ENCODE data around the gene MERTK.

MERTK gene

DNA sequence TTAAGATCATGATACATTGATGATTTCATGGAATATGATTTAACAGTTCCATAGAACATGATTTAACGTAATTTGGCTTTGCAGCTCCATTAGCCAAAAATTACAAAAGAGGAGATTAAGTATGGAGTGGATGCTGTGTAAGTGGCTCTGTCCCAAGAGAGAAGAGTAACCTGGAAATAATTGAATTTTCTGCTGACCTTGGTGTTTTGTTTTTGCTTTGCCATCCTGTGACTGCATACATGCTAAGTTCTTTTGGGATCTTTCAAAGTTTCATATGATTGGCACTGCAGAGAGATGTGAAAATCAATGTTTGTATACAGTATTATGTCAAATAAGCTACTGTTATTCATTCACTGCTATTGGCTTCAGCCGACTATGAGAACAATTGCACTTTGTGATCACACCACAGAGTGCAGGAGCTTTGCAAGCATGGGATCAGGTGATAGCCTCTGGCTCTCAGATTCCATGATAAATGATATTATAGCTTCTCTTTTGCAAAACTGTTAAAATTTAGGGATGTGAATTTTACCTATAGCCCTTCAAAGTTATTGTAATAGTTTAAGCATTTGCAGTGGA, 110.6 kb downstream of the MERTK start:
- H3K4me3 ChIP-seq (ENCODE audit: low read length), result no peak overlapping the region
- no peak for TF ChIP-seq ZNF274 (IDR thresholded peaks at IDR 0.05; ENCODE audit: low read depth, low read length)

DNA sequence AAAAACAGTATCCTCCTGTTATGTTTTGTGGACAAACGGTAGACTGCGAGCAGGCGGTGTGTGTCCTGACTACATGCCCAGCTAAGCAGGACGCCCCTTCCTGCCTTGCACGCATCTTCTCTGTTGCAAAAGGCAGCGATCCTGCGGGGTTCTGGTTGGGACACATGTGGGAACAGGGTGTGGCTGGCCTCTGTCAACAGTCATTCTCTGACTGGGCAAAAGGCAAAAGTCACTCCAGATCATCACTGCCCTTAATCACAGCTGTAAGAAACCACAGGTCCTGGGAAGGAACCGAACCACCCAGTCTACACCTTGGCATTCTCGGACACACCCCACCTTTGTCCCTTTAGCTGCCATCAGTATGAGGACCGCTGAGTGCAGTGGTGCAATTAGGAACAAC, 112.3 kb downstream of the MERTK start:
- TF ChIP-seq ZNF274 (IDR thresholded peaks at IDR 0.05; ENCODE audit: low read depth, low read length), result no peak
- H3K4me3 ChIP-seq (ENCODE audit: low read length), result no peak overlapping the region

DNA sequence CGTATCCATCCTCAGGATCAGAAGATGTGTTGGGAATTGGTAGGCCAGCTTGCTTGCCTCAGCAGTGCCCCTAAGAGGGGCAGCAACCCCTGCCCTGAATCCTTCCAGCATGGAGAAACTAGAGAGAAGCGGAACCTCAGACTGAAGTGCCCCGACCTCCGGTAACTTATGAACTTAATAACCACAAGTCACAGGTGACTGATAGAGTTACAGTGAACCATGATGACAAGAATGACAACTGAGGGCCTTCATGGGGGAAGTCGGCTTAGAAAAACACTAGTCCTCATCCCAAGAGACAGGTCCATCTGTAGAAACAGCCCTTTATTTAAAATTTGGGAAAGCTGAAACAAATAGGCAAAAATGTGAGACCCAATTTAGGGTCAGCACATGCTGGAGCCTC, 114.1 kb downstream of the MERTK start:
- no peak for TF ChIP-seq ZNF274 (IDR thresholded peaks at IDR 0.05; ENCODE audit: low read depth, low read length)

DNA sequence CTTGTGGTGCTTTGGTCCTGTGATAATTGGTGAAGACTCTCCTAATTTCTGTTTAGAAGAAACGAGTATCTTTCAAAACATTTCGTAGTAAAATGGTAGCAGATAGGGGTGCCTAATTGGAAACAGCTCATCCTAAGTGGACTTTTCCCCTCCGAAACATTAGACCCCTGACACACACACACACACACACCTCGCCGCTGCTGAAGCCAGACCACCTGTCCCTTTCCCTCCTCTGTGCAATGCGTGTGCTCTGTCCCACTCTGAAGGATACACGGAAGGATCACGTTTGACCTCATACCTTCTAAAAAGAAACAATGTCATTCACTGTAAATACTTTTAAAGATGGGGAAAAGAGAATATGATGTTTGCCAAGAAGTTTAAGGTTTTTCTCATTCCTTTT, 120.4 kb downstream of the MERTK start:
- H3K4me3 ChIP-seq (ENCODE audit: low read length), result no peak overlapping the region
- no peak for TF ChIP-seq ZNF274 (IDR thresholded peaks at IDR 0.05; ENCODE audit: low read depth, low read length)

More for the DNA sequence above, 114.1 kb downstream of the MERTK start:
- no peak overlapping the region for H3K4me3 ChIP-seq (ENCODE audit: low read length)

DNA sequence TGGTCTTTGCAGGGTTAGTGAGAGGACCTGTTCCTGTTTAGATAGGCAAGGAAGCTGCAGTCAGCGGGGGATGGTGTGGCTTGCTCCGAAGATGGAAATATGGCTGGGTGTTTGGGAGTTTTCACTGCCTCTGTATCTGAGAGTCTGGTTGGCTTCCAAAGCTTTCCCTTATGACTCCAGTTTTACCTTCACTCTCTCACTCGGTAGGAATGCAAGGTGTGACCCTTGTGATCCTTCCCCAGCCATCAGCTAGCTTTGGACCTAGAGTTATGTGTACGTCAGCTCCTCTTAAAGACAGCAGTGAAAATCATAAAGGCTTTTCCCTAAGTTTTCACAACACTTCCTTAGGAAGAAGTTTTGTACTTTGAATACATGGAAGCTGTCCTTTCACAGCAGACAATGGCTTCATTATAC, 121.2 kb downstream of the MERTK start:
- H3K4me3 ChIP-seq (ENCODE audit: low read length), result no peak overlapping the region
- no peak for TF ChIP-seq ZNF274 (IDR thresholded peaks at IDR 0.05; ENCODE audit: low read depth, low read length)

DNA sequence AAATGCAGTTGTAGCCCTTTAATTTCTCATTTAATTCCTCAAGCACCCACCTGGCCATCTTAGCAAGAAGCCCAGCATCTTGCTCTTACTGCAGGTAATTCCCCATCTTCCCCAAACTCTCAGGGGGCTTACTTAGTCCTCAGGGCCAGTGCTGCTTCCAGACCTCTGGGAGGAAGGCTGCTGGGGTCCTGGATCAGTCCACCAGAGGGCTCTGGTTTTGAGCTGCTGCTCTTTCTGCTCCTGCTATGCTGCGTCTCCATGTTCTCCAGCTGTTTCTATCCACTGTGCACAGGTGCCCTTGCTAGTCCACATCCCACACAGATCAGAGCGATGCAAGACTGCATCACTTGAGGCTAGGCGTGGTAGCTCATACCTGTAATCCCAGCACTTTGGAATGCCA, 122.2 kb downstream of the MERTK start:
- no peak overlapping the region for H3K4me3 ChIP-seq (ENCODE audit: low read length)
- TF ChIP-seq ZNF274 (IDR thresholded peaks at IDR 0.05; ENCODE audit: low read depth, low read length), result no peak

DNA sequence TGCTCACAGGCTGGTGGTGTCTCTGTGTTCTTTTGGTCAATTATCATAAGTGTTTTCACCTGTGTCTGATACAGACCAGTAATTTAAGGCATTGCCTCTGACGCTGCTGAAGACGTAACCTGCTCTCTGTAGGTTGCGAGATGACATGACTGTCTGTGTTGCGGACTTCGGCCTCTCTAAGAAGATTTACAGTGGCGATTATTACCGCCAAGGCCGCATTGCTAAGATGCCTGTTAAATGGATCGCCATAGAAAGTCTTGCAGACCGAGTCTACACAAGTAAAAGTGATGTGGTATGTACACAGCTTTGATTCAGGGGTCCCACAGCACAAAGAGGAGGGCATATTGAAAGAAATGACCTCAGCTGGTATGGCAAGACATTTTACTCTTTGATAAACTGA, 122.9 kb downstream of the MERTK start:
- H3K4me3 ChIP-seq (ENCODE audit: low read length), result no peak overlapping the region
- TF ChIP-seq ZNF274 (IDR thresholded peaks at IDR 0.05; ENCODE audit: low read depth, low read length), result no peak

DNA sequence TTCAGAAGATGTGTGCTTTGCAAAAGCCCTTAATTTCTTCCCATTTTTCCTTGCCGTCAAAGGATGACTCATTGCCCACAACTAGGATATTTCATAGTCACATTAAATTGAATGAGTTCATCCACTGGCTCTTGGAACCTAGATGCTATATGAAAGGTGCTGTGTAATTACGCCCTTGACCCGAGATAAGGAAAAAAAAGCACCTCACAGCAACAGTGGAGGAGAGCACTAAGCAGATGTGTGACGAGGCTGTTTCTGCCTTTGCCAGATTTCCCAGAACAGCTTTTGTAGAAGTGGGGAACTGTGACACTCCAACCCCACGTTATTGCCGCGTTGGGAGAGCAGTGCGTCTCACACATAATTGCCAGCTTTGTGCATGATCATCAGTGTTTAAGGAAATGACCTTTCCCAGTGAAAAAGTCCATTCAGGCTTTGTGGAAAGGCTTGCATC, 123.4 kb downstream of the MERTK start:
- no peak overlapping the region for H3K4me3 ChIP-seq (ENCODE audit: low read length)
- no peak for TF ChIP-seq ZNF274 (IDR thresholded peaks at IDR 0.05; ENCODE audit: low read depth, low read length)

DNA sequence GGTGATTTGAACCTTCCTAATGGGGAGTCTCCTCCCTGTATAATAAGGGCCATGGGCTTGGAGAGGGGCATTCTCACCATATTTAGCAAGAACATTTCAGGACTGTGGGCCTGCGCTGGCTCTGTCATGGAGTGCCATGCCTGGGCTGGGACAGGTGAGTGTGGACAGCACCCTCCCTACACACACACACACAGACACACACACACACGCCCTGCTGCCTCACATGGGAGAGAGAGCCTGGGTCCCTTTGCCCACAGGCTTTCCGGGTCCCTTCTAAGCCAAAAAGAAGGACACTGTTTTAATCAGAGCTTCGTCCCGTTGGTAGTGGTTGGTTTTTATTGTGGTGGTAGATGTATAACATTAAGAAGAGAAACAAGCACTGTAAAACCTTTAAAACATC, 125.3 kb downstream of the MERTK start:
- no peak for TF ChIP-seq ZNF274 (IDR thresholded peaks at IDR 0.05; ENCODE audit: low read depth, low read length)
- no peak overlapping the region for H3K4me3 ChIP-seq (ENCODE audit: low read length)

DNA sequence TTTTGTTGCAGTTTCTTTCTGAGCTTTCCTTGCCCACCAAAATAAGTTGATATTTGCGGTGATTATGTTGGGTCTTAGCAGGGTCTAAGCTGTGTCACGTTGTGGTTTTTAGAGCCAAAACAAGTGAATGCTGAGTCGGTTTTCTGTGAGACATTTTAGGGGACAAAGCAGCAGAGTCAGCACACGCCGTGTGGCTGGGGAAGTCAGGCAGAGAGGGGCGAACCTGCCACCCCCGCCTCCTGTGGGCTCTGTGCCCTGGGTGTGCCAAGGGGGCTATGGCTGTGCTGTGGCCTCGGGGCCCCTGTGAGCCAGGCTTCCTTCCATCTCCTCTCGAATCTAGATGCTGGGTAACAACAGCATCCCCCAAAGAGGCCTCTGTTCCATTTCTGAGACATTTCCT, 125.8 kb downstream of the MERTK start:
- no peak for TF ChIP-seq ZNF274 (IDR thresholded peaks at IDR 0.05; ENCODE audit: low read depth, low read length)
- no peak overlapping the region for H3K4me3 ChIP-seq (ENCODE audit: low read length)

DNA sequence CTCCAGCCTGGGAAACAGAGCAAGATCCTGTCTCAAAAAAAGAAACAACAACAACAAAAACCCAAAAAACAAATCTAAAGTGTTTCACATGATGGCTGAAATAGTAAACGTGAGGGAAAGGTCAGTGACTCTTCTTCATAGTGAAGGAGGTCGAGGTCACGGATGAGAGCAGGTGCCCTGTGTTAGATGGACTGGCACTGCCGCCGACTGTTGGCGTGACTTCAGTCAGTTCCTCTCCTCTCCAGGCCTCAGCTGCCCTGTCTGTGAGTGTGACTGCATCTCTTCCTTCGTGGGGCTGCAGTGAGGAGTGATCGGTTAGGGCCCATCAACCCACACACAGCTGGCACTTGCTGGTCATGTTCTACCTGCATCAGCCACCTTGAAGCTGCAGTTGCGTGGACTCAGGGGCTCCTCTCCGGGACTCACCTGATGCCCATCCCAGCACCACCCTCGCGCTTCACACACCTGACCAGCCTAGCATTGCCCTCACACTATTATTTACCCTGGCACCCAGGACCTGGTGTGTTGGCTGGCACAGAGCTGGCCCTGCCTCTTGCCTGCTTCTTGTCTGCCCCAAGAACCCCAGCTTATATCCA, 126.6 kb downstream of the MERTK start:
- TF ChIP-seq ZNF274 (IDR thresholded peaks at IDR 0.05; ENCODE audit: low read depth, low read length), result no peak
- no peak overlapping the region for H3K4me3 ChIP-seq (ENCODE audit: low read length)

DNA sequence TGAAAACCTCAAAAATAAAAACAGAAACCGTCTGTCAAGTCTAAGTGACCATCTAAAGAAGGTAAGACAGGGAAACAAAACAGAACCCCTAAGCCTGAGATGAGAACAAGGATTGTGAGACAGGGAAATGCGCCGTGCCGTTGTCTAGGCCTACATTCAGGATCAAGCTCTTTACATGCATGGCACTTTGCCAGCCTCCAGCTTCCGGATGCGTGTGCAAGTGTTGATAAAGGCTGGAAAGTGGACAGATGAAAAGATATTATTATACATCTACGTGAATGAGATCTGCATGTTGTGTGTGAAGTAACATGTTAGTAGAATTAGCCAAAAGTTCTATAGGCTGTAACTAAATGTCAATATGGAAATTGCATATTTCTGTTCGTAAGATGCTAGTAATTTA, 128.1 kb downstream of the MERTK start:
- TF ChIP-seq ZNF274 (IDR thresholded peaks at IDR 0.05; ENCODE audit: low read depth, low read length), result no peak
- H3K4me3 ChIP-seq (ENCODE audit: low read length), result no peak overlapping the region

DNA sequence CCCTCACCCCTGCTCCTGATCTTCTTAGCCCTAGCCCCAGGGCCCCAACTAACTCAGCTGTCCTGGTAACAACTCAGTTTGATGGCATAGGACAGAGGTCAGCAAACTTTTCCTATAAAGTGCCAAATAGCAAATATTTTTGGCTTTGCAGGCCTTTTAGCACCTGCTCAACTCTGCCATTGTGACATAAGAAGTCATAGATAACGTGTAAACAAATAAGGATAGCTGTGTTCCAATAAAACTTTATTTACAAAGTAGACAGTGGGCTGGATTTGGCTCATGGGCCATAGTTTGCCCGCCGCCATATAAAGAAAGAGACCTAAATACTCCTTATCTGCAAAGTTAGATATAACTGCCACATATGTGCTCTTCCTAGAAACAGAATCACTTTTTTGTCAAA, 129.4 kb downstream of the MERTK start:
- H3K4me3 ChIP-seq (ENCODE audit: low read length), result no peak overlapping the region
- TF ChIP-seq ZNF274 (IDR thresholded peaks at IDR 0.05; ENCODE audit: low read depth, low read length), result no peak

DNA sequence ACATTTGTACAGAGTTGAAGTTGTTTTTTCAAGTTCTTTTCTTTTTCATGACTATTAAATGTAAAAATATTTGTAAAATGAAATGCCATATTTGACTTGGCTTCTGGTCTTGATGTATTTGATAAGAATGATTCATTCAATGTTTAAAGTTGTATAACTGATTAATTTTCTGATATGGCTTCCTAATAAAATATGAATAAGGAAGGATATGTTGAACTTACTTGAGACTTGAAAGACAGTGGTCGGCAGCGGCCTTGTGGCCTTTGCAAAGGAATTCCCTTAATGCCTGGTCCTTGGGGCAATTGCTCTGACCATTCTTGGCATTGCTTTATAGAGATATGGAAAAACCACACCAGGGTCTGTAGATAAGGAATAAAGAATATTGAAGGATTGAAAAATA, 130.8 kb downstream of the MERTK start:
- no peak for TF ChIP-seq ZNF274 (IDR thresholded peaks at IDR 0.05; ENCODE audit: low read depth, low read length)
- H3K4me3 ChIP-seq (ENCODE audit: low read length), result no peak overlapping the region

DNA sequence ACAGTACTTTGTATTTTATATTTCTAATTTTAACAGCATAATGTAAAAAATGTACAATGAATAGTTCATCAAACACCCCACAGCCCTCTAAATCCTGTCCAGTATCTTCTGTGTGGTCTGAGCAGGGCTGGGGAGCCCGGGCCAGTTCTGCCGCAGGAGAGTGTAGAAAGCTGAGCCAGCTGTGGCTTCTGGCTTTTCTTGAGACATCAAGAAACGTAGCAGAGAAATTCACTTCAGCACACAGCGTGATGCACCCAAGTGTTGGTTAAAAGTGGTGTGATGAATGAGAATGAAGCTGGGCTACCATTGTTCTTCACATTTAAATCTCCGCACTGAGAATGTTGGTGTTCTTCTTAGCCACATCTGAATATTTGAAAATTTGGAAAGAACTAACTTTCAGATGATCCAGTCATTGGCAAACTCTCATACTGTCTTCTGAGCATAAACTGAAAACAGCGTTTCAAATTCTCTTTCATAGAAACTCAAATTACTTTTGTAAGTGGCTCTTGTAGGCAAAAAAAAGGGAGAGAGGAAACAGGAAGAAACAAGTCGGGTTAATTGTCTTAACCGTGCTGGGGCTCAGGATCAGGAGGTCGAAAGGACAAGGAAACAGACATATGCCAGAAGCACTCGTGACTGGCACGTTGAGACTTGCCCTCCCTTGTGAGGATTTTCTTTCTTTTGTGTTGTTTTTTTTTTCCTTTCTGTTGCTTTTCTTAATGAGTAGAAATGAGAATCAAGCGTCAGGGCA, 133.2 kb downstream of the MERTK start:
- TF ChIP-seq ZNF274 (IDR thresholded peaks at IDR 0.05; ENCODE audit: low read depth, low read length), result no peak
- H3K4me3 ChIP-seq (ENCODE audit: low read length), result no peak overlapping the region

All from GM08714 (cell line).